Measurements from ENCODE around the gene MLST8.

The MLST8 gene

DNA sequence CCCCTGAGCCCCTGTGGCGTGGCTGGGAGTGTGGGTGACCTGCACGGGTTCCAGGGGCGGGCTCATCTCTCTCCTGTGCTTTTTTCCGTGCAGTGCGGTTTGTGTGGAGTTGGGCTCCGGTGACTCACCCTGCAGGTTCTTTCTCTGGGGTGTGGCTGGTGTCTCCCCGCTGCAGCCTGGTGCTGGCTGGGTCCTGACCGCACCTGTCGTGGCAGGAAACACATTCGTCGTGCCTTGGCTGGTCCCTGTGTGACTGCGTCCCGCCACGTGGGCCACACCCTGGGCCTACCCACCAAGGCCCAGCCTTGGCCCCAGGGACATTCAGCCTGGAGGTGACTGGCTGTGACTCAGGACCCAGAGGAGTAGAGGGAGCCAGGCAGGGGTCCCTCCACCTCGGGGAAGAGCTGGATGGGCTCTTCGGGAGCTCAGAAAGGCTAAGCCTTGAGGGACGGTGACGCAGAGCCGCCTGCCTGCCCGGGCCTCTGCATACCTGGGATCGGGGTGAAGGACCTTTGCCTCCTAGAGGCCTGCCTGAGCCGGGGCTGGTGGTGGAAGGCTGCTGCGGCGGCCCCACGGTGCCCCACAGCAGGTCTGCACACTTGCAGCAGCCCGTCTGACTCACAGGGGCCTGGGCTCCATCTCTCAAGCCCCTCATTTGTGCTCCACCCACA is 41.9 kb upstream of the MLST8 start:
- H3K4me3 ChIP-seq, result no peak overlapping the region
- H3K27ac ChIP-seq, result no peak overlapping the region
- intact Hi-C loops (cut with DNase I; ENCODE audit: low total_unique reads), result no loop called here
- peaks cover 13 to 32% (median 23%) of the 10 kb centered on the region in 3 donors for H3K36me3 ChIP-seq
- H3K4me1 ChIP-seq, result peaks cover 0 to 54% (median 19%) of the 10 kb centered on the region in 4 donors
- H3K9me3 ChIP-seq, result no peaks in the 10 kb centered on the region
- DNase-seq, result no peak
- TF ChIP-seq, protein P1, sequence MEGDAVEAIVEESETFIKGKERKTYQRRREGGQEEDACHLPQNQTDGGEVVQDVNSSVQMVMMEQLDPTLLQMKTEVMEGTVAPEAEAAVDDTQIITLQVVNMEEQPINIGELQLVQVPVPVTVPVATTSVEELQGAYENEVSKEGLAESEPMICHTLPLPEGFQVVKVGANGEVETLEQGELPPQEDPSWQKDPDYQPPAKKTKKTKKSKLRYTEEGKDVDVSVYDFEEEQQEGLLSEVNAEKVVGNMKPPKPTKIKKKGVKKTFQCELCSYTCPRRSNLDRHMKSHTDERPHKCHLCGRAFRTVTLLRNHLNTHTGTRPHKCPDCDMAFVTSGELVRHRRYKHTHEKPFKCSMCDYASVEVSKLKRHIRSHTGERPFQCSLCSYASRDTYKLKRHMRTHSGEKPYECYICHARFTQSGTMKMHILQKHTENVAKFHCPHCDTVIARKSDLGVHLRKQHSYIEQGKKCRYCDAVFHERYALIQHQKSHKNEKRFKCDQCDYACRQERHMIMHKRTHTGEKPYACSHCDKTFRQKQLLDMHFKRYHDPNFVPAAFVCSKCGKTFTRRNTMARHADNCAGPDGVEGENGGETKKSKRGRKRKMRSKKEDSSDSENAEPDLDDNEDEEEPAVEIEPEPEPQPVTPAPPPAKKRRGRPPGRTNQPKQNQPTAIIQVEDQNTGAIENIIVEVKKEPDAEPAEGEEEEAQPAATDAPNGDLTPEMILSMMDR (IDR thresholded peaks at IDR 0.05), result no peak
- no peaks in the 10 kb centered on the region for H3K27me3 ChIP-seq

DNA sequence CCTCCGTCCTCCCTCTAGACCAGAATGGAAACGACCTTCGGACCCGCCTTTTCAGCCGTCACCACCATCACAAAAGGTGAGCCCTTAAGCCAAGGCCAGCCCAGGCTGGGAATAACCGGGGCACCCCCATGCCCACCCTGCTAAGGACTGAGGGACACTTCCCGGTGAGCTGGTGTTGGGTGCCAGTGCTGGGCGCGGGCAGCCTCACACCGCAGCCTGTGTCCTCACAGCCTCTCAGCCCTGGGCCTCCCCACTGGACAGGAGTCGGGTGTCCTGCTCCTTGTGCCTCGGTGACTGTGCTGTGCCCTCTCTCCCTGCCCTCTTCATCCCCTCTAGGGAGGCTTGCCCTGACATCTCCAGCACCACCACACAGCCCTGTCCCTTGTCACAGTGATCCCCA is 39.4 kb upstream of the MLST8 start:
- Histone ChIP-seq H3K9me3 (no peaks in the 10 kb centered on the region), H3K4me3 (no peak overlapping the region), H3K36me3 (peaks cover 17 to 55% (median 40%) of the 10 kb centered on the region in 3 donors), H3K4me1 (peaks cover 0 to 31% (median 0%) of the 10 kb centered on the region in 4 donors), H3K27ac (no peak overlapping the region), H3K27me3 (no peaks in the 10 kb centered on the region)
- DNase-seq, result no peak
- TF ChIP-seq, protein P1 (IDR thresholded peaks at IDR 0.05), result no peak
- intact Hi-C loops (cut with DNase I; ENCODE audit: low total_unique reads), result loop anchor here (5.0 kb wide), 1 partner anchor 704 kb away; no protein-coding TSS in a partner anchor

DNA sequence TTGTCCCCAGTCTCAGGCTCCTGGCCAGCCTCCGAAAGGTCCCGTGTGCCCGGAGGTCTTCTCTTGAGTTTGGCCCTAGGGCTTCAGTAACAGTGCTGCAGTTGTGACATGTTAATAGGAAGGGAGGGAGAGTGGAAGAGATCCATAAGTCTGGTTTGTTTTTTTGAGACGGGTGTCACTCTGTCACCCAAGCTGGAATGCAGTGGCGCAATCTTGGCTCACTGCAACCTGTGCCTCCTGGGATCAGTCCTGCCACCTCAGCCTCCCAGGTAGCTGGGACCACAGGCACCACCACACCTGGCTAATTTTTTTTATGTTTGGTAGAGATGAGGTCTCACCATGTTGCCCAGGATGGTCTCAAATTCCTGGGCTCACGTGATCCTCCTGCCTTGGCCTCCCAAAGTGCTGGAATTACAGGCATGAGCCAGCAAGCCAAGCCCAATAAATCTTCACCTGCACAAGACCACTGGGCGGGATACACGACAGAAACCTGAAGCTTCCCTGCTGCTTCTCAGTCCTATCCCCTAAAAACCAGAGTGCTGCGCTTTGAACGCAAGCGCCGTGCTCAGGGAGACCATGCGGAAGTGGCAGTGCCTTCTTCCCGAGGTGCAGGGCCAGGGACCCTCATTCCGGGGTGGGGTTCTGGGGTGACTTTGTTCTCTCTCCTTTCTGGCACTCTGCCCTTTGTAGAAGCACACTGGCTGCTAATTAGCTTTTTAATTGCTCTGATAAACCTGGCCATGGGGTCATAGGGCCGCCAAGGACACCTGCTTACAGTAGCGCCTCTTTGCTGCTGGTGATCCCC is 38.8 kb upstream of the MLST8 start:
- peaks cover 17 to 61% (median 46%) of the 10 kb centered on the region in 3 donors for H3K36me3 ChIP-seq
- H3K27me3 ChIP-seq, result no peaks in the 10 kb centered on the region
- H3K4me3 ChIP-seq, result no peak overlapping the region
- no peak for DNase-seq
- intact Hi-C loops (cut with DNase I; ENCODE audit: low total_unique reads), result loop anchor here (5.0 kb wide), 1 partner anchor 704 kb away; no protein-coding TSS in a partner anchor
- H3K4me1 ChIP-seq, result peaks cover 0 to 25% (median 0%) of the 10 kb centered on the region in 4 donors
- TF ChIP-seq, protein P1 (IDR thresholded peaks at IDR 0.05), result no peak
- no peak overlapping the region for H3K27ac ChIP-seq
- H3K9me3 ChIP-seq, result no peaks in the 10 kb centered on the region

DNA sequence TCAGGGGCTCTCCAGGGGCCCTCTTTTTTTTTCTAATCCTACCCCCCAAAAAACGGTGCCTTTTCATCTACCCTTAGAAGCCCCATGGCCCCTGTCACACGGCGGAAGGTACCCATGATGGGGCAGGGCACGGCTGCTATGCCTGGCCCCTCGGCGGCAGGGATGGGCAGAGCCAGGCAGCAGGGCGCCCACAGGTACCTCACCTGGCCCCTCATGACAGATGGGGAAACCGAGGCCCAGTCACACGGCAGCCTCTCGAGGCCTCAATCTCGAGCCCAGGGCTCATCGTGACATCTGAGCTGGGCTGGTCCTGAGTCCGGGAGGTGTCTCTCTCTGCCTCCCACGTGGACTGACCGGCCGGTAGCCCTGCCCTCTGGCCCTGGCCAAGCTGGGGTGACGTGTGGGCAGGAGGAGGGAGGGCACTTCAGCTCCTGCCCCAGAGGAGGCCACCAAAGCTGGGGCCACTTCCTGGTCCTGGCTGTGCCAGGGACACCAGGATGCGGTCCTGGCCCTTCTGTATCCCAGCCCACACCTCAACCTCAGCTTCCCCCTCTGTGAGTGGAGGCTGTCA is 38.1 kb upstream of the MLST8 start:
- intact Hi-C loops (cut with DNase I; ENCODE audit: low total_unique reads), result loop anchor here (5.0 kb wide), 1 partner anchor 705 kb away; no protein-coding TSS in a partner anchor
- peaks cover 0 to 18% (median 0%) of the 10 kb centered on the region in 4 donors for H3K4me1 ChIP-seq
- TF ChIP-seq, protein P1 (IDR thresholded peaks at IDR 0.05), result no peak
- H3K27me3 ChIP-seq, result no peaks in the 10 kb centered on the region
- no peak overlapping the region for H3K4me3 ChIP-seq
- H3K9me3 ChIP-seq, result no peaks in the 10 kb centered on the region
- no peak for DNase-seq
- H3K36me3 ChIP-seq, result peaks cover 22 to 68% (median 52%) of the 10 kb centered on the region in 3 donors
- no peak overlapping the region for H3K27ac ChIP-seq

DNA sequence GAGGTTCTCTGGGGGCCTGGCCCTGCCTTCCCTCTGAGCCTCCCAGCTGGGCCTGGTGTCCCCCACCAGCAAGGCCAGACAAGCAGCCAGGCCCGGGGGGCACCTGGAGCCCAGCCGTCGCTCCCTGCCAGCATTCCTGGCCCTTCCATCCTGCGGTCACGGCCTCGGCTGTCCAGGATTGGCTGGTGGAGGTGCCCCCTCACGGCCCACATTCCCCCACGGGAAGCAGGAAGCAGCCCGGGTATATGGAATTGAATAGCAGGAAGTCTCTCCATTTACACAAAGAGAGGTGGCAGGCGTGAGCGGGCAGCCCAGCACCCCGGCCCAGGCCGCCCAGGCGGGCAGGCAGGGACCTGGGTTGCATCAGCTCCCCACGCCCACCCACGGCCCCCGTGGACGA is 35.2 kb upstream of the MLST8 start:
- H3K4me3 ChIP-seq, result peak overlapping the region; percentile 28 to 36
- H3K27me3 ChIP-seq, result no peaks in the 10 kb centered on the region
- DNase-seq, result no peak
- TF ChIP-seq, protein P1 (IDR thresholded peaks at IDR 0.05), result no peak
- intact Hi-C loops (cut with DNase I; ENCODE audit: low total_unique reads), result no loop called here
- H3K9me3 ChIP-seq, result no peaks in the 10 kb centered on the region
- H3K27ac ChIP-seq, result no peak overlapping the region
- peaks cover 46 to 93% (median 82%) of the 10 kb centered on the region in 3 donors for H3K36me3 ChIP-seq
- no peaks in the 10 kb centered on the region for H3K4me1 ChIP-seq

All from tibial artery (tissue), 4 donors.